Measurements from ENCODE around the gene NEK7.
A peak's percentile ranks its signal among the peaks of the same experiment; 100 is the strongest.

NEK7 gene

GRCh38 chr1:198203434-198203833 is 46.6 kb downstream of the NEK7 start:
- in situ Hi-C loops (cut with HindIII; ENCODE audit: low sequenced_read_pairs): no loop called here
- no peak overlapping the region for H3K4me3 ChIP-seq (ENCODE audit: low read depth, low read length)
- peak; percentile 21 for DNase-seq (ENCODE audit: low read depth, low spot score)
- TF ChIP-seq CTCF (IDR thresholded peaks at IDR 0.05; ENCODE audit: low read depth, low read length): no peak

- H3K4me3 ChIP-seq (ENCODE audit: low read depth, low read length): no peak overlapping the region
- in situ Hi-C loops (cut with HindIII; ENCODE audit: low sequenced_read_pairs): no loop called here
- peak; percentile 32 for DNase-seq (ENCODE audit: low read depth, low spot score)
- no peak for TF ChIP-seq CTCF (IDR thresholded peaks at IDR 0.05; ENCODE audit: low read depth, low read length)
These were observed 48.4 kb downstream of the NEK7 start for GRCh38 chr1:198205016-198205684.

- in situ Hi-C loops (cut with HindIII; ENCODE audit: low sequenced_read_pairs): no loop called here
These were observed 49.5 kb downstream of the NEK7 start for GRCh38 chr1:198206292-198206691.

GRCh38 chr1:198211696-198212095 is 54.9 kb downstream of the NEK7 start:
- no peak overlapping the region for H3K4me3 ChIP-seq (ENCODE audit: low read depth, low read length)
- DNase-seq (ENCODE audit: low read depth, low spot score): no peak
- TF ChIP-seq CTCF (IDR thresholded peaks at IDR 0.05; ENCODE audit: low read depth, low read length): no peak
- in situ Hi-C loops (cut with HindIII; ENCODE audit: low sequenced_read_pairs): no loop called here

More at GRCh38 chr1:198206292-198206691, 49.5 kb downstream of the NEK7 start:
- DNase-seq (ENCODE audit: low read depth, low spot score): no peak
- no peak for TF ChIP-seq CTCF (IDR thresholded peaks at IDR 0.05; ENCODE audit: low read depth, low read length)
- H3K4me3 ChIP-seq (ENCODE audit: low read depth, low read length): no peak overlapping the region

GRCh38 chr1:198212126-198212525 is 55.3 kb downstream of the NEK7 start:
- no peak for DNase-seq (ENCODE audit: low read depth, low spot score)
- in situ Hi-C loops (cut with HindIII; ENCODE audit: low sequenced_read_pairs): no loop called here
- no peak overlapping the region for H3K4me3 ChIP-seq (ENCODE audit: low read depth, low read length)
- no peak for TF ChIP-seq CTCF (IDR thresholded peaks at IDR 0.05; ENCODE audit: low read depth, low read length)

- TF ChIP-seq CTCF (IDR thresholded peaks at IDR 0.05; ENCODE audit: low read depth, low read length): peak; percentile 21
- no peak overlapping the region for H3K4me3 ChIP-seq (ENCODE audit: low read depth, low read length)
- DNase-seq (ENCODE audit: low read depth, low spot score): peak; percentile 93
- in situ Hi-C loops (cut with HindIII; ENCODE audit: low sequenced_read_pairs): no loop called here
These were observed 55.9 kb downstream of the NEK7 start for GRCh38 chr1:198212675-198213074.

Data from astrocyte of the spinal cord (primary cell).